Right ventricle myocardium superior (tissue), 1 donor: ENCODE results near the gene GOLT1A. TPM values are rescaled to one million over a fixed set of nuclear protein-coding genes. Genes with fewer than 3 reads are reported as not detected.

Experiments
- ATAC-seq: fragments of 200-7000 bp; cut with Tn5 transposase; one replicate; pipeline ENCODE4 v1.9.1; 2020; ENCODE audit warnings: mild to moderate bottlenecking; ENCODE audit not compliant: poor library complexity
- DNase-seq: peaks from one replicate; pipeline ENCODE4 v3.0.0-alpha.2; 2020
- intact Hi-C: fragments of 100-400 bp; cut with DNase I; formaldehyde crosslinking; loops from one replicate; pipeline ENCODE4 v1.11.2; 2022
- long read RNA-seq: library from polyadenylated mRNA; unstranded; transcript quantifications from one replicate; pipeline ENCODE4 v2.0.0, GENCODE V29; 2021
- total RNA-seq: library from RNA; stranded (reverse); fragmentation: NEBNext Ultra II Directional; extraction: Animal tissue kit (Norgen Biotek cat#: 25700); gene quantifications from one replicate; pipeline ENCODE4 v1.2.1, GENCODE V29; 2021
- donor health status: DM: no; HTN: yes; CAD: no; lungs with severe emphysema.

Gene GOLT1A, protein sequence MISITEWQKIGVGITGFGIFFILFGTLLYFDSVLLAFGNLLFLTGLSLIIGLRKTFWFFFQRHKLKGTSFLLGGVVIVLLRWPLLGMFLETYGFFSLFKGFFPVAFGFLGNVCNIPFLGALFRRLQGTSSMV
- total RNA-seq = not detected
- long read RNA-seq = 0 reads

DNA sequence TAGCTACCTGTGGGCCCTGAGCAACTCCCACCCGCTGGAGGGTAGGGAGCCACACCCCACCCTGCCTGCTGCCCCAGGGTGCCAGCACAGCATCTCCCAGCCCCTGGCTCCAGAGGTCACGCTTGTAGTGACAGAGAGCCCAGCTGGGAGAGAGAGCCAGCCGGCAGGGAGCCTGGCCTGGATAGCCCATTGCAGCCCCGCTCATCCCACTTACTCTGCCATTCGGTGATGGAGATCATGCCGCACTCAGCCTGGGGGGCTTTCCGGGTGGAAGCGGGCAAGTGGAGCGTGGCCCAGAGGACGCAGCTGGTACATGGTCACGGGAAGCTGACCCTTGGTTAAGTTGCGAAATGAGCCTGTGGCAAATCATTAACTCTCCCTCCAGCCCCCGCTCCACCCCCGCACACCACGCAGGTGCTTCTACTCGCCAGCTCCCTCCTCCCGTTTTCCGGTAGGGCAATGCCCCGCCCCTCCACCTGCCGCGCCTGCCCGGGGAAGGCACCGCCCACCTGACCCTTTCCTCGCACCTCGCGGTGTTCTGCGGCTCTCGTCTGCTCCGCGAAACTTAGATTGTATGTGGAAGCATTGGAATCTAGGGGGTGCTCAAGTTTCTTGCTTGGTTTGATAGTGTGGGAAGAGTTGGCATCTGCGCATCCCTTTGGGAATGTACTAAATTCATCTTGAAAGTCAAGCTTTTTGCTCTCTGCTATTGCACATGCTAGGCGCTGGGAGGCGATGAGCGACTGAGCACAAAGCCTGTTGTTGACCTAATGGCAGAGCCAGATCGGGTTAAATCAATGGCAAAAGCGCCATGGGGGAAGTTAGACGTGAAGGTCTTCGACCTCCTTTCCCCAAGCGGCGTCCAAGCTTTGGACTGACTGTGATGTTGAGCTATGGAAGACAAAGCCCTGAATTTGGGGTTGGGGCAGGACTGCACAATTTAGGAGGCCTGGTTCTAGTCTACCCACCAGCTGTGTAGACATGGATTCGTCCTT lies at the start of gene GOLT1A:
TSS of gene GOLT1A (minus strand) at position 321 of the 995 bp plus-strand sequence. CDS start at position 239, 82 bp downstream.
- intact Hi-C loops = no loop called here
- ATAC-seq = peak; percentile 79
- DNase-seq = peak; percentile 56

GRCh38 chr1:204263254-204263910 lies 49.6 kb upstream of the GOLT1A start:
- DNase-seq (peak; percentile 58), ATAC-seq (peak; percentile 45)
- intact Hi-C loops = no loop called here

DNA sequence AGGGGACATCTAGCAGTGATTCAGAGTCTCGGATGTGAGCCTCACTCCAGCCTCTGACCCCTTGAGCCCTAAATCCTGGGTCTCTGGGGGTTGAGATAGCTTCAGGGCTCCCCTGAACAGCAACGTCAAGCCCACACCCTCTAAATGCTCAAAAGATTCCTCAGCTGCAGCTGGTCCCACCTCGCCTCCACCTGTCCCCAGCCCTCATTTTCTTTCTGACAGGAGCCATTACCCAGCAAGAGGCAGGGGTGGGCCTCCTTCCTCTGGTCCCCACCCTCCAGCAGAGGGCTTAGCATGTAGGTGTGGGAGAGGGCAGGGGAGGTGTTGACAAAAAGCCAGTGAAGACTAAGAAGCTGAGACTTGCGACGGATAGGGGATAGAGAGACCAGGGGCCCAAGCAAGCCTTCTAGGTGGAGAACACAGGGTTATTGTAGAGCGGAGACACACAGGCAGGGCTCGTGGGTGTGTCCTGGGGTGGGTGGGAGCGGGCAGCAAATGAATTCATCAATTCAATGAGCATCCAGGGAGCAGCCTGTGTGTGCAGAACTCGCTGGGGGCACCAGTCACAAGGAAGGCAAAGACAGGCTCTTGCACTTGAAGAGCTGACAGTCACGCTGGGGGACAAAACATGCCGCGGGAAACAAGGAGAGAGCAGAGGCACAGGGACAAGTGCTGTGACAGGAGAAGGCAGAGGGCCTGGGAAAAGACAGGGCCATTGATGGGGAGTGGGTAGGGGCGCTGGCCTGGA lies 48.9 kb upstream of the GOLT1A start:
- intact Hi-C loops = no loop called here
- ATAC-seq (no peak), DNase-seq (no peak)

DNA sequence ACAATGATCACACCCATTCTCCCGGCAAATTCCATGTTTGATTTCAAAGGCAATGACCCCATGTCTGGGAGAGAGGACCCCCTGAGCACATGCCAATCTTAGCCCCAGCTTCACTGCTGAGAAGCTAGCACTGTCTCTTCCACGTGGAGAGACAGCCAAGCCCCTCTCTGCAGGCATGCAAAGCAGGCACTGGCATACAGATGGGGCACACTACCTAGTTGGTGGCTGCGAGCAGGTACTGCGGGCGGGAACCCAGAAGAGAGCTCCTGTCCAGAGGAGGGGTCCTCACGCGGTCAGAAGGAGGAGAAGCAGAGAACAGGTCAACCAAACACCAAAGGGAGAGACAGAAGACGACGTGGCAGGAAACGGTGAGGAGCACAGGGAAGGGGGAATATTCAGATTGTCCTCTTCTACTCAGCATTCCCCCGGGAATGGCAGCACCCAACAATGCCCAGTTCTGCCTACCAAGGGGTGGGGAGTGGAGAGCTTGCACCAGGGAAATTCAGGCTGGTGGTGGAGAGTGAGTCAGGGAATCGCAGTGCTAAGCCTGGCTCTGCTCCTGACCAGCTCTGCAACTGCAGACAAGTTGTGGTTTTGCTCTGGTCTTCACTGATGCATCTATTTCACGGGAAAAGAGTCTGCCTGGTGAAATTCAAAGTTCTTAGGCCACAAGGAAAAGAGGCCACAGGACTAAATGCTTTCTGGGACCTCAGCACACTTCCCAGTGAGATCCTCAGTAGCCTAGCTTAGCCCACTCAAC lies 48.1 kb upstream of the GOLT1A start:
- intact Hi-C loops = no loop called here
- no peak for DNase-seq
- ATAC-seq = no peak

DNA sequence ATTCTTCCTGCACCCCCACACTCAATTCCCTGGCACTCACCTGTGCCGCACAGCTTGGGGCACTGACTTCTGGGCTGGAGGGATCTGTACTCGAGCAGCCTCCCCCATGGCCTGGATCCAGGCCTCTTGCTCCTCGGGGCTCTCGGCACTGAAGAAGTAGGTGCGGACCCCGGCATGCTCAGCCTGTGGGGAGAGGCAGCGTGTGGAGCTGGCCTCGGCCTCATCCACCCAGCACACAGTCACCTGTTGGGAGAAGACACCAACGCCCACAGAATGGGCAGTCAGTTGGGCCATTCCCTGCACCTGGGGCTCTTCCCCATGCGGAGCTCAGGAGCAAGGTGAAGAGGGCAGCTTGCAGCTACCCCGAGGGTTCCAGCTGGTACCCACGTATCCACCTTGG lies 47.5 kb upstream of the GOLT1A start:
- ATAC-seq = no peak
- intact Hi-C loops = no loop called here
- DNase-seq = no peak

DNA sequence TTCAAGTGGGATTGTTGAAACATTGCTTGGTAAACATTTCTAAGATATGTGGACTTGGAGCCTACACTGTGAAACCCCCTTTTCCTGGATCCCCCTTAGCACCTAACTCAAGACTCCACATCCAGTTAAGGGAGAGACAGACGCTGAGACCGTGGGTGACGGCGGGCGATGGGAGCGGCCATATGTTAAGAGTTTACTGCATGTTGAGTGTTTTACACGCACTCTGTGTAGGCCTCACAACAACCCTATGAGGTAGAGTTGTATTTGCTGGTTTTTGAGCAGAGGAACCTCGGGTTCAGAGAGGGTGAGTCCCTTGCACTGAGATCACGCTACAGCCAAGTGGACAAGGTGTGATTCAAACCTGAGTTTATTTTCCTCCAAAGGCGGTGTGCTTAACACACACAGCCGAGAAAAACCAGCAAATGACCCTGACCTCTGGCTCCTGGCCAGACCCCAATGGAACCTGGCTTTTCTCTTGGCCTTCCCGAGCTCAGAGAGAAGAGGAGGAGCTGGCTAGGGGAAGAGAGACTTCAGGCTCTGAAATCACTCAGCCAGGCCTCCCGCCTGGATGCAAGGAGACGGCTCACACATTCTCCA lies 46.9 kb upstream of the GOLT1A start:
- intact Hi-C loops = no loop called here
- no peak for ATAC-seq
- no peak for DNase-seq

DNA sequence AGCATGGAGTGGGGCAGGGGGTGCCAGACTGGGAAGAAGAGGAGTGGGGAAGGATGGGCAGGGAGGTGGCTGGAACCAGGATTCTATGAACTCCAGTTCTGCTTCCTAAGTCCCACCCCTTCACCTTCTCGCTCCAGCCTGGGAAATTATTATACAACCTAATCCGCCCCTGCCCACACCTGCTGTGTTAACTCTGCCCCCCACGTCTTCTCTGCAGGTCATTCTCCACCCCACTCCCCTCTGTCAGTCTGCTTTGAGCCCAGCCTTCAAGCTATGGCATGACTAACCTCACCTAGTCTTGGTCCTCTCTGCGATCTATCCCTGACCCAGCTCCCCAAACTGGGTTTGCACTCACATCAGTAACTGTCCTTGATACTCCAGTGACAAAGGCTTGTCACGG lies 46.0 kb upstream of the GOLT1A start:
- intact Hi-C loops = loop anchor here (5.0 kb wide), 1 partner anchor 103 kb away; no protein-coding TSS in a partner anchor
- DNase-seq (no peak), ATAC-seq (no peak)

DNA sequence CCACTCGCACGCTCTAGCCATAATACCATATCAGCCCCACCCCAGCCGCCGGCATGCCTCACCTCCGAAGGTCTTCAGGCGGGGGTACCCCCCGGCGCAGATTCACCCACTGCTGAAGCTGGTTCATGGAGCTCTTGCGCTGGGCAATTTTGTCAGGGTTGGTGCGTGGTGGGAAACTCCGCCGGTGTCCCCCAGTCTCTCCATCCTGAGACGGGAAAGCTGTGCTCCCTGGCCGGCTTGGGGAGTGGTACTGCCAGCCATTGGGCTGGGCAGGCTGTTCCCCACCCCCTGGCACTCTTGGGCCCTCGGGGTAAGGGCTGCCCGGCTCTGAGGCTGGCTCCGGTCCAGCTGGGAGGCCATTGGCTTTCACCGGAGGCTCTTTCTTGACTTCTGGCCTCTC lies 45.4 kb upstream of the GOLT1A start:
- DNase-seq = no peak
- no peak for ATAC-seq
- intact Hi-C loops = loop anchor here (5.0 kb wide), 1 partner anchor 103 kb away; no protein-coding TSS in a partner anchor

GRCh38 chr1:204258213-204259115 lies 44.7 kb upstream of the GOLT1A start:
- DNase-seq = peak; percentile 74
- ATAC-seq = peak; percentile 64
- intact Hi-C loops = loop anchor here (5.0 kb wide), 1 partner anchor 104 kb away; no protein-coding TSS in a partner anchor

DNA sequence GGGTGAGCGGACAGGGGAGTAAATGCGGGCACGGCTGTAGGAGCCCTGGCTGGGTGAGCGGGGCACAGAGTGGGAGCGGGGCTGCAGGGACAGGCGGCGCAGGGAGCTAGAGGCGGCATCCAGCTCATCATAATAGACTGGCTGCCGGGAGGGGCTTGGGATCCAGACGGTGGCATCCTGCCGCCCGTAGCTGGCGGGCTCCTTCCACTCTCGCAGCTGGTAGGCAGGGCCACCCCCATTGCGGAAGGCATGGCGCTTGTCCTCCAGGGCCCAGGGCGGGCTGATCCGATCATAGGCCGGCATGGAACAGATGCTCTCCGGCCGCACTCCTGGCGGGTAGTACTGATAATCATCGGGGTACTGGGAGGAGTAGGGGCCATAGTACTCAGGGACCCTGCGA lies 43.7 kb upstream of the GOLT1A start:
- intact Hi-C loops = loop anchor here (5.0 kb wide), 1 partner anchor 105 kb away; no protein-coding TSS in a partner anchor
- ATAC-seq (no peak), DNase-seq (no peak)

- DNase-seq (no peak), ATAC-seq (no peak)
- intact Hi-C loops = loop anchor here (5.0 kb wide), 1 partner anchor 106 kb away; no protein-coding TSS in a partner anchor
Observed at GRCh38 chr1:204256531-204256930, 42.7 kb upstream of the GOLT1A start.

DNA sequence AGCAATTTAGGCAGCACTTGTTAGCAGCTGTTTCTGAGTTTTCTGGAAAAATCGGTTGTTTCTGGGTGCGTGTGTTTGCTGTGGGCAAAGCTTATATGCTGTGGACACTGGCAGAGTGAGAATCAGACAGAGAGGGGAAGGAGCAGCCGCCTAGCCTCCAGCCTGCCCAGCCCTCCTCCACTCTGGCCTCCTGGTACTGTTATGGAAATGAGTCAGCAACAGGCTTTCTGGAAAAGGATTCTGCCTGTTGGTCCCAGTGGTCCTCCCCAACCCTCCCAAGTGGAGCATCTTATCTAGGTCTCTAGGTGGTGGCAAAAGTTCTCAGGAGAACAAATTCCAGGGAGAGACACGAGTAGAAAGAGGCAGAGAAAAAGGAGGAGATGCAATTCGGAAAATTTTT lies 42.2 kb upstream of the GOLT1A start:
- intact Hi-C loops = loop anchor here (5.0 kb wide), 1 partner anchor 106 kb away; no protein-coding TSS in a partner anchor
- DNase-seq = no peak
- no peak for ATAC-seq

DNA sequence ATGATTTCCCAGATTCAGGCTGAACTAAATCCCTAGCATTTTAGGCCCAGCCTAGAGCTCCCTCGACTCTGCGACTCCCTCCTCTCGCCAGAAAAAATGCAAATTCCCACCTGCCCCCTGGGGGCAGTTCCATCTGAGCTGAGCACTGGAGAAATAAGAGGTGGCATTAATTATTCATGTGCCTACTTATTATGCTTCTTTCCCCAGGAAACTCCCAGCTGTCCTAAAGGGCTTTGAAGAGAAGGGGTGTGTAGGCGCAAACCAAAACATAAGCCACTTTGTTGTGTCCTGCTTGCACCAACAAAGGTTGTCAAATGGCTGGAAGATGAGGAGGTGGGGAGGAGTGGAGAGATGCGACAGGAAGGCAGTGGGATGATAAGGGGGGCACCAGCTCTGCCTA lies 41.4 kb upstream of the GOLT1A start:
- no peak for DNase-seq
- intact Hi-C loops = loop anchor here (5.0 kb wide), 1 partner anchor 107 kb away; no protein-coding TSS in a partner anchor
- ATAC-seq = no peak

DNA sequence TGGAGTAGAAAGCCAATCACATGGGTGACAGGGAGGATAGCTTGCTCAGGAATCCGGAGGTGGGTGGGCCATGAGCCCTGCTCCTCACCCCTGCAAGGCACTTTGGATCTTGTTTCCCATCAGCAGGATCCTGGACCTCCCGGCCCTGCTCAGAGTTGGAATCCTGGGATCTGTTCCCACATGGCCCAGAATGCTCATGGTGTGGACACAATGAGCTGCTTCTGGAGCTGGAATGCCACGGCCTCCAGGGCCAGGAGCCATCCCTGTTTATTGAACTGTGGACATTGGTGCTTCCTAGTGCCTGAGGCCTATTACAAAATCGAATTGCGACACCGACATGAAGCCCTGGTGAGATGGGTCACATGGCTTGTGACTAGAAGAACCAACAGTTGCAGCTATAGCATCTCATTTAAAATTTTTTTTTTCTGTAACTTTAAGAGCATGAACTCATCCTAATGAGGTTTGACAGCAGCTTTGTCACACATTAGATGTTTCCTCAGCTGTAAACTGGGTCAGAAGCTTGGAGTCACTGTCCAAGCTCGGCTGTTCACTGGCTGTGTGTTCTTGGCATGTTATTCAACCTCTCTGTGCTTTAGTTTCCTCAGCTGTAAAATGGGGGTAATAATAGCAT lies 40.4 kb upstream of the GOLT1A start:
- DNase-seq = peak; percentile 75
- intact Hi-C loops = no loop called here
- ATAC-seq = peak; percentile 77

GRCh38 chr1:204251926-204252689 lies 38.3 kb upstream of the GOLT1A start:
- DNase-seq (no peak), ATAC-seq (no peak)
- intact Hi-C loops = no loop called here
